NCI-H1105 treated with DMSO at 0.1 percent for 48 hours (cell line): ENCODE results near the gene KLF6.

Source experiments
- DNase-seq: peaks from one replicate; lab custom pipeline; 2025; lab: John Stamatoyannopoulos, UW

The KLF6 gene

DNA sequence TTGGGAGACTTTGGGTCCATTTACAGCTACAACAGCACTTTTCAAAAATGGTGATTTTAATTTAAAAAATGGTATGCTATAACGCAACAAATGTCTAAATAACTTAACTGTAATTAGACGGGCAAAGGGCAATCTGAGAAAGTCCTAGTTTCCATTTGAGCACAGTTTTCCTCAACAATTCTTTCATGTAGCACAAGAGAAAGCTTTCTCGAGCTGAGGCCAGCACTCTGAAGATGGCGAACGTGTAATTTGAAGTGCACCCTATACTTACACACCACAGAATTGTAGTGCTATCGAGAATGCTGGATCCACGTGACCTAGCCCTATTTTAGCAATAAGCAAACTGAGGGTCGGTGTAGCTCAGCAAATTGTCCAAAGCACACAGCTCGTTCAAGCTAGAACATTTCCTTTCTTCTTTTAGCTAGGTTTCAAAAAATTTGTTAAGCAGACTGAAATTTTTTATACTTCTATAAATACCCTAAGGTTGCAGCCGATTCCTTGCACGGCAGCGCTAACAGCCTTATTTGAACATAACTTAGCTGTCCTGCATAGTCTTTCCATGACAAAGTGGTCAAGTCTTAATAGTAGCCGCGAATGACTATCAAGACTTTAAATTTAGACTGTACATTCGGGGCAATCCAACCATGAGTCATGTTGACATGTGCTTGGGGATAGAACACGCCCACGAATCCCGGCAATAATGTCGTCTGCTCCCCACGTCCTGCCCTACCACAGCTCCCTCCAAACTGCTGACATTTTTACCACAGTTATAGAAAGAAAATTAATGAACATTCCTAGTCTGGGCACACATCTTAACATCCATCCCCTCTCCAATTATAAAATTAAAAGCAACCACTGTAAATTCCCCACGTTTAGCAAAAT is 10.0 kb downstream of the KLF6 start:
- no peak for DNase-seq

DNA sequence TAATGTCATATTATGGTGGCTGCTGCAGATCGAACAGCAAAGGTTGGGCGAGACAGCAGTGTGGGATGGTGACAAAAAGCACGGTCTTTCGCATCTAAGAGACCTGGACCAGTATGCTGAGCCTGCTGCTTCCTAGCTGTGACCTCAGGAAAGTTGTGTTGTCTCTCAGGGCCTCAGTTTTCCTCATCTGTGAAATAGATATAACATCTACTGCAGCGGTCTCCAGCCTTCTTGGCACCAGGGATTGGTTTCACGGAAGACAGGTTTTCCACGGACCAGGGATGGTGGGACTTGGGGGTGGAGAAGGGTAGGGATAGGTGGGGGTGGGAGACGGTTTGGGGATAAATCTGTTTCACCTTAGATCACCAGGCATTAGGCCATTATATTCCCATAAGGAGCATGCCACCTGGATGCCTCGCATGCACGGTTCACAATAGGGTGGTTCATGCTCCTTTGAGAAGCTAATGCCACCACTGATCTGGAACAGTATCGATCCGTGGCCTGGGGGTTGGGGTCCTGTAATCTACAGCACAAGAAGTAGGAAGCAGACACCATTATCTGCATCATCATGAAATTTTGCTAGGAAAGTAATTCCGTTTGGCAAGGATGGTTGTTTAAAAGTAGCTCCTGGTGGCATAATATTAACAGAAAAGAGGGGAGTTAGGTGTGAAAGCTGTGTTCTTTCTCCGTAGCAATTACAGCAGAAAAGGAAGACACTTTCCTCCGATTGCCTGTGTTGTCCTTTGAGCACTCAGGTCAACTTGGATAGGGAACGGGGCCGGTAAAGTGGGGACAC is 10.8 kb downstream of the KLF6 start:
- no peak for DNase-seq

DNA sequence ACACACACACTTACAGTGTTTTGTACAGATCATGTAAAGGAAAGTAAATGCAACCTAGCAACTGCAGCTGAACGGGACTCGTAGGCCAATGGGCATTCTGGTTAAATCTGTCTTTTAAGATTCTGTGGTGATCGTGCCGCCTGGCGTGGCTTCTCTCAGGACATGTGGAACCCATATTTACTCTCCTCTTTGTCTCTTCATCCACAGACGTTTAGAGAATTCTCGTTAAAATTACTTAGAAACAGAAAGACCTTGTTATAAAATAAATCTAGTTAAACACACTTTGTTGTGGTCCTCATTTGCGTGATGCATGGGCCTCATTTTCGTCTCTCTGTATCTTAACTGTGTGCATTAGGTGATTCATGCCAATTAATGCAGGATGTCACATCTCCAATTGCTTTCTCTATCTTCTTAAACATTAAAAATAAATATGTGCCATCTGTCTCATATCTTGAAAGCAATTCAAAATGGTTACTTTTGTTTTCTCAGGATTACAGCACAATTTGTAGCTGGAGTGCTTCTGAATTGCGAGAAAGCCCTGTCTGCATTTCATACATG is 11.5 kb downstream of the KLF6 start:
- DNase-seq = no peak

DNA sequence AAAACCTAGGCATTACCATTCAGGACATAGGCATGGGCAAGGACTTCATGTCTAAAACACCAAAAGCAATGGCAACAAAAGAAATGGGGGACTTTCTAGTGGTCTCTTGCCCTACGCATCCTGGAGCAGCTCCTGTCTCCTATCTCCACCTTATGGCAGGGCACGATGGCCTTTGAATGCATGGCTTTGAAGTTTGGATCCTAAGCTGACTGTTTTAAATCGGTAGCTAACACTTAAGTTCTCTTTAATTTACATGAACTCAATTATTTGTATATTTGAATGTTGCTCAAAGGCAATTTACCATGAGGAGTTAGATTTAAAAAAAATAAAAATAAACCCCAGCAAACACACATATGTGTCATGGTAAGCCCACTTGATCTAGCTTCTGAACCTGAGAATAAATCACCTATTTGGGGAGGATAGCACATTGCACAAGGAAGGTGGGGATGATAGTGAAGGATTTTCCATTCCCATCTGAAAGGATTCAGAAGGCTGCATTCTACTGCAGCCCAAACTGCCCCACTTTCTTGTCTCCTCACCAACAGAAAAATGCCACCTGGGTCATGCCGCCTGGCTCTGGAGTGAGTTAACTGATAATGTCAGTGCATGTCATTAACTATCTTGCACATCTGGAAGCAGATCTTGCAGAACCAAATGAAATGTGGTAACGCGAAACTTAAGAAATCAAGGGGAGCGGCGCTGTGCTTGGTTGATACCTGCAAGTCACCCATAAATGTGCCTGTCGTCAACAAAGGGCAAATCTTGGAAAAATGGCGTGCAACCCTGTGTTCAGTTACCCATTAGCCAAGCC is 12.4 kb downstream of the KLF6 start:
- no peak for DNase-seq

DNA sequence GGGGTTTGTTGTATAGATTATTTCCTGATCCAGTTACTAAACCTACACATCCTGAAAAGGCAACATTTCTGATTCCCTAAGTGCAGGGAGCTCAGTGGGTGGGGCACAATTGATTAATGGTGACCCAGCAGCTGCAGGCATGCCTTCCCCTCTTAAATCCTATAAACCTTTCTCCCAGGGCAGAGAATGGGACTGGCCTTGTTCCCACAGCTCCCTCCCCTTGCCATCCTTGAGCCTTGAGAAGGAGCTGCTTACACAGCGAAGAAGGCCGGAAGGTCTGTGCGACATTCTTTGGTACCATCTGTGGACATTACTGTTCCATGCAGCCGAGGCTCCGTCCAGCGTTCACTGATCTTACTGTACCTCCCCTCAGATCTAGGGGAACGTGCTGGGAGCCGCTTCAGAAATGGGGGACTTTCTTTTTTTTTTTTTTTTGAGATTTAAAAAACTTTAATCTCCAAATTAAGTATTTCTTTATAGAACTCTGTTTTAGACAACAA is 14.3 kb downstream of the KLF6 start:
- DNase-seq = no peak

DNA sequence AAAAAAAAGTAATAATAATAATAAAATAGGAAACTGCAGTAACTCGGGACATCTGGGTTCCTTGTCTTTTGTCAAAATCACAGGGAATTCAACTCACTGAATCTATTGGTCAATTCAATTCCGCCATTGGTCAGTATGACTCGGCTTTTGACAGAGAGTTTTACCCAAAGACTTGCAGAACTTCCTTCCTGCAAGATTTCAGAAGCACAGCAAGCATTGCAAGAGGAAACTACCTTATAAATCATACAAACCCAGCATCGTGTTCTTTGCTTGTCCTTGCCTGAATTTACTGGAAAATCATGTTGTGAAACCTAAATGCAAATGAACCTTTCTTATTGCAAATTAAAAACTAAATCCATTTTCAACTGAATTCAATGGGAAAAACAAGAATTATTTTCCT is 15.5 kb downstream of the KLF6 start:
- DNase-seq = no peak

DNA sequence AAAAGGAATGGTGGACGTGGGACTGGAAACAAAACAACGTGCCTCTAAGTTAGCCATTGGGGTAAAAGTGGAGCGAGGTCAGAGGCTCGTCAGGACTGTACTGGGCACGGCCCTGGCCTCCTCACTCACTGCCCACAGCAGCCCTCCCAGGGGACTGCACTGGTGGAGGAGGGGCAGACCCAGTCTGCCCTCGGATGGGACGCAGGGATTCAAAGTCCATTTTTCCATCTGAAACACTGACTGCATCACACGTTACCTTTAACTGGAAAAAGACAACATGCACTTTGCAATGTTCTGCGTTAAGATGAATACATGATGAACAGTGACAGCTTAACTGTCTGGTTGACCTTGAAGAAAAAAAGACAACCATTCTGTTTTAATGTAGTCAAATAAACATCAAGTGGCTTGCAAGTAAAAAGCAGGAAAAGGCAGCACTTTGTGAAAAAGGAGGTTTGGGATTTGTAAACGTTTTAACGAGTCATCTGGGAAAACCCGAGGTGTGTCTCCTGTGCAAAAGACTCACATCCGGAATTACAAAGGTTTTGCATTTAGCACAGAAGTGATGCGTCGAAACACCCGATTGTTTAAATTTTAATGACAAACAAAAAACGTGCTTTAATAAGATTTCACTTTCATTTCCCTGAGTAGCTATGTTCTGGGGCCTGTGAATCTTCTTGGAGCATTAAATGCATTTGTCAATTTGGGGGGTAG is 18.8 kb downstream of the KLF6 start:
- DNase-seq = no peak

DNA sequence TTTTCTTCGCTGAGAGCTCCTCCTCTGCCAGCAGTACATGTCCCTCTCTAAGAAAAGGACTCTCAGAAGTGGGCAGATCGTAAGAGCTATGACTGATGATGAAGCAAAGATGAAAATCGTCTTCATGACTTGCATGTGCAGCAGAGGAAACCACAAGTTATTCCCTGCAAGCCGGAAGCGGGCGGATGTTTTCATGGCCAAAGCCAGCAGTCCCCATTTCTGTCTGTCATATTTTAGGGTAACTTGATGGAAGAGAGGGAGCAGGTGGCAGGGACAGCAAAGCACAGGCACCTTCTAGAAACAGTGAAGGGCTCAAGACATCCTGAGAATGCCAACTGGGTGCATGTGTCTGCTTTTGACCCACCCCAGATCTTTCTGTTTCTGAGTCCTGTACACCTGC is 19.9 kb downstream of the KLF6 start:
- DNase-seq = no peak

DNA sequence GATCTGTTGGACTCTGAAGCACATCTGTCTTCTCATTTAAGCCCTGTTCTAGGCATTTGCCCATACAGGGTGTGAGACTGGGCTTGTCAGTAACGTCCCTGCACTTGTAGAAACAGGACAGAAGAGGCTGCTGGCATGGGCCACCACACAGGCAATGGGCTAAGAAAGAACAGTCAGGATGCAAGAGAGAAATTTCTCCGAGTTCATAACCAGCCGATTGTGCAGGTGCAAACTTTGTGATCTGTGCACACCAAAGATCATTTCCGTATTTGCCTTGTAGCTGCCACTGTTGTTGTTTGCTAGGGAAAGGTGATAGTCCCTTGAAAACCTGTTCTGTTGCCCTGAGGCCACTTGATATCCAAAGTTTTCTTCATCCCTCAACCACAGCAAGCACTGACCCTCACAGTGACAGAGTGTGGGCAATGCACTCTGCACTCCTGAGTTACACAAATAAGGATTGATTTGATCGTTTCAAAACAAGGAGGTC is 20.3 kb downstream of the KLF6 start:
- DNase-seq = no peak

DNA sequence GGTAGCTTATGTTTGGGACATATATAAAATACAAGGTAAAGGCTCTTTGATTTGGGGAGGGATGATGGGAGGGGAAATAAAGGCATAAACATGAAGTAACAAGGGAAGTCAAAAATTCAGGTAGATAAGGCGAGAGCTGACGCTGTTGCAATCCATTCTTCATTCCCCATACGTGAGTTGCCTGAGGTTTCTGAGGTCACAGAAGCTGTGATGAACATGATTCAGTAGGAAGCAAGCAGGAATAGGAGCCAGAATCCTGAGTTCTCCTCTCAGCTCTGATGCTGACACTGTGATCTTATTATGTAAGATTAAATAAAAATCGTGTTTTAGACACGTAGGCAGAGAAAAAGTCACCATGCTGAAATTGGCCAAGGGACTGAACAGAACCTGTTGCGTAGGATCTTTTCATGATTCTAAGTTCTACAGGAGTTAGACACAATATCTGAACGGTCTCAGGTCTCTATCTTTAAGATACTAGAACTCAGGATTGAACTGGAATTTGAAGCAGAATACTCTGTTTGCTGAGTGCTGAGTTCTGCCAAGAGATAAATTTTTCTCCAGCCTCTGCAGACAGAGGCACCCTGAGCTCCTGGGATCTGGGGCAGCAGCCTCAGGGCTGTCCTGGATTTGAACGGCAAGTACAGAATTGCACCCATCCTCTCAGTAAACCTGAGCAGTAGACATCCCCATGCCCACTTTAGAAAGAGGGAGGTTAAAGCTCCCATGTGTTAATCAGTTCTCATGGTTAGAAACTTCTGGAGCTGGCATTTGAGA is 21.0 kb downstream of the KLF6 start:
- DNase-seq = no peak

DNA sequence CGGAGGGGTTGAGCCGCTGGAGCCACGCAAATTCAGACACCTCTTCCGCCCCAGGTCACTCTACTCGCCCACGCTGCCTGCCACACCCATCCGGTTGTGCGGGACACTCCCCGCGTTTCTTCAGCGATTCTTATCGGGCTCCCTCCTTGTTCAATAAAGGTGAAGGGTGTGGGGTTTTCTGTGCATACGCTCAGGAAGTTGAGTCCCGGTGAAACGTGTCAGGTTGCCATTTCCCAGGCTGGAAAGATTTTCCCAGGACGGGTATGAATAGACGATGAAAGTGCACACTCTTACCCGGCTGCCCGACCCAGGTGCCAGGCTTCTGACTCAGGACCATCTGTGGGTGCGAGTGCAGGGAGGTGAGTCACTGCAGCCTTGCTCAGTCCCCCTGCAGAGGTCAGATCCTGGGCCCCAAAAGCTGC is 22.0 kb downstream of the KLF6 start:
- DNase-seq = no peak

DNA sequence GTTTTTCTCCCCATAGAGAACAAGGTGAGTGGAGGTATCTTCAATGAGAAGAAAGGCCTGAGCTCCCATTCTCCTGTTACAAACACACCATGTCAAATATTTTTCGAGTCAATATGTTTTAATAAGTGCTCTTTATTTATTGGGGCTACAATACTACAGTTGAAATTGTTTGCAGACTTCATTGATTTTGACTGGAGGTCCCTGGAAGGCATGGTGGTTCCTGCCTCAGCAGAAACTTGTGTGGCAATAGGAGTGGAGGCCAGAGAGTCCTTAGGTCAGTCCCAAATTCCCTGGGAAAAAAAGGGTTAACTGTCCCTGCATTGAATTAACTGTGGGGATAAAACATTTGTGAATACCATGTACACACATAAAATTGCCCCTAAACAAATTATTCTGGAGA is 22.7 kb downstream of the KLF6 start:
- DNase-seq = no peak

DNA sequence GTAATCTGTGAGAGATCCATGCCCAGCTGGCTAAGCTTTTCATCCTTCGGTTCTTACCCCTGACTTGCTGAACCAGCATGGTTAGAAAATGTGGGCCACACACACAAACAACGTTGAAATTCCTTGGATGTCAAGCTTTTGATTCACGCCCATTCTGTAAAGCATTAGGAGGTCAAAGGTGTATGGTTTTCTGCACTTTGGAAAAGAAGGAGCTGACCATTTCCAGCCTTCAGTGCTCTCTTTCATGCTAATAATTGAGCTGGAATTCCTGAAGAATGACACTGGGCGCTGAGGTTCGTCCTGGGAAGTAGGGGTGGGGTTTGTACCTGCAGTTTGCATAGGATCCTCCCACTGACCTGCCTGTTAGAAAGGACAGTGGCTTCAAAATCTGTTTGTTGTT is 23.1 kb downstream of the KLF6 start:
- DNase-seq = no peak

DNA sequence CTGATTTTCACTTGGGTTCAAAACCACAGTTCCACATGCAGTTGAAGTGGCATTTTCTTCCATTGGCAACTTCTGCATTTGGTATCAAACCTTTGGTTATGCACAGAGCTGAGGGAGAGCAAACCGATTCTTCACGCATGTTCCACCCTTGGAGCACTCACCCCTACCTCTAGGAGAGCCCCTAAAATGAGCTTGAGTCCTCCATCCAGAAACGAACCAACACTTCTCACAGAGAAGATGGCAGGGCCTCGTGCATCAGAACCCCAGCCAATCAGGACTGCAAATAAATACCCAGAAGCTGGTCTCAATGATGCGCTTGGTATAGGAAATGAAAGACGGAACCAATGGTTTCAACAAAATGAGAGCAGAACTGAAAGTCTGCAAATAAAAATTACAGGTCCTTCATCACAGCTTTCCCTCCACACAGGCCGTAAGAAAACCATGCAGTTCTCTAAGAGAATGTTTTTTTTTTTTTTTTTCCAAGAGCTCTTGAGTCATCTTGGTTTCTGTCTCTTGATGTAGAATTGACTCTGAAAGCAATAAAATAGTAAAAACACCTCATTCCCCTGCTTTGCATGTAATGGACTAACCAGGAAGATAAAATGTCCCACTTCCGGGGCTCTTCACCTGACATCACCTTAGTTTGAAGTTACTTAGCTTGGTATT is 23.9 kb downstream of the KLF6 start:
- DNase-seq = no peak

DNA sequence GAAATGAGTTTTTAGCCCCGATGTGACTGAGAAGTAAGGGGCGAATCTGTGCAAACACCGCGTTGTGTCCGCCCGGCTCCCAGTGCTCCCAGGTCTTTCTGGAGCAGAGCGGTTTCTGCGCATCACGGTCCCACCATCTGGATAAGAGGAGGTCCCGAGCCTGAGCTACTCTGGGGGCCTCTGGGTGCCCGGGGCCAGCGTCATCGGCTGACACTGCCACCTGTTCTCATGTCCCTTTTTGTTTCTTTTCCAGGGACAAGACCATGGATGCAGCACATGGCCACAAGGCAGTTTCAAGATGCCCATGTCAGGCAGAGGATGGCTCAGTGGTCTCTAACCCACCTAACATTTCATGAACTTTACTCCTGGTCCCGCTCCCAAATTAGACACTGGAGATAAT is 24.9 kb downstream of the KLF6 start:
- DNase-seq = no peak

DNA sequence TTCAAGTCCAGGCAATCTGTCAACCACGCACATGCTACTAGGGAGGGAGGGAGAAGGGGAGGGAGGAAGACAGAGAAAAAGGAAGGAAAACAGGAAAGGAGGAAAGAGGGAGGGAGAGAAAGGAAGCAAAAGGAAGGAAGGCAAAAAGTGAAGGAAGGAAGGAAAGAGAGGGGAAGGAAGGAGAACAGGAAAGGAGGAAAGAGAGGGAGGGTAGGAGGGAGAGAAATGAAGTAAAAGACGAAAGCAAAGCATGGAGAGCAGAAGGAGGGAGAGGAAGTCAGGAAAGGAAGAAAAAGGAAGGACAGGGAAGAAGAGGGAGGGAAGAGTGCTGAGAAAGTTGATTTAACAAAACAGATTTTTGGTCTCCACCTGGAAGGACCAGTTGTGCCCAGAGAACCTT is 25.6 kb downstream of the KLF6 start:
- no peak for DNase-seq

DNA sequence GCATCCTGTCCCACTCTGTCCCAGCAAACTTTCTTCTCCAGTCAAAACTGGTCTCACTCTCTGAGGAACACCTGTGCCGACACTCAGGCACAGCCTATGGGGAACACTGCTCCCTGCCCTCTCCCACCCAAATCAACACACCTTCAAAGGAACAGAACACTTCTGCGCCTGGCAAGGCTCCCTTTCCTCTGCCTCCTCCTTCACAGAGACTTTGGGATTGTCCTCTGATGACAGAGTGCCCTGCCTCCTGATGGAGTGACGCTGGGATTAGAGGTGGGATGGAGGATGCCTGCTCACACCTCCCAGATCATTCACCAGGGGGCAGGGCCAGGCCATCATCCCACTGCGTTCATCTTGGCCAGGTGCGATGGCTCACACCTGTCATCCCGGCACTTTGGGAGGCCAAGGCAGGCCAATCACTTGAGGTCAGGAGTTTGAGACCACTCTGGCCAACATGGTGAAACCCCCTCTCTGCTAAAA is 26.5 kb downstream of the KLF6 start:
- DNase-seq = no peak

DNA sequence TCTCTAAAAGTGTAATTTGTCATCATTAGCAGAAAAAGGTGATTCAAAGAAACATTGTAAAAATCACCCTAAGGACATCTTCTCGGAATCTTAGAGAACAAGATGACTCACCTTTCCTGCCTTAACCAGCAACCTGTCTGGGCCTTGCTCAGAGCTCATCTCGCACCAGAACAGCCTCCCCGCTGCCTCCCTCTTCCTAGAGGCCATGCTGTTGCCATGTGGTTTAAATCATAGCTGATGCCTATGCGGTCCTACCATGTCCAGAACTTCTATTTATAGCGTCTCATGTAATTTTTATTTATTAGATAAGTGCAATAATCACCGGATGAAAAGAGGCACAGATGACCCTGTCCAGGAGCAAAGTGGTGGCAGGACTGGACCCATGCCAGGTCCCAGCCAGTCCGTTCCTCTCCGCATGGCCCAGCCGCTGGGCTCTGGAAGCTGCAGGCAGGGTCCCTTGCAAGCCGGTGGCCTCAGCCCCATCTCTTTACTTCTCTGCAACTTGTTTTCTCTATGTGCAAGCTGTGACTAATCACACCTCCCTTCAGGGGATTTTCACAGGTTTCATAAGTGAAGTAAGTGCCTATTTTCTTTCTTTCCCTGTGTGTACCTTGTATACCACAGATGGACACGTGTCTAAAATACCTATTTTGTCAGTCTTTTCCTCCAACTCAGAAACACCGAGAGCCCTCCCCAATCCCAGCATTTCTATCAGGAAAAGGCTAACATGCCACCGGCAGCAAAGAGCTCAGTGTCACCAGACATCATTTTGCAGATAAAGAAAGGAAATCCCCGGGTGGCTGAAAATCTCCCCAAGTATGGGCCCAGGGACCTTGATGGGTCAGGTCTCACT is 27.1 kb downstream of the KLF6 start:
- DNase-seq = no peak

DNA sequence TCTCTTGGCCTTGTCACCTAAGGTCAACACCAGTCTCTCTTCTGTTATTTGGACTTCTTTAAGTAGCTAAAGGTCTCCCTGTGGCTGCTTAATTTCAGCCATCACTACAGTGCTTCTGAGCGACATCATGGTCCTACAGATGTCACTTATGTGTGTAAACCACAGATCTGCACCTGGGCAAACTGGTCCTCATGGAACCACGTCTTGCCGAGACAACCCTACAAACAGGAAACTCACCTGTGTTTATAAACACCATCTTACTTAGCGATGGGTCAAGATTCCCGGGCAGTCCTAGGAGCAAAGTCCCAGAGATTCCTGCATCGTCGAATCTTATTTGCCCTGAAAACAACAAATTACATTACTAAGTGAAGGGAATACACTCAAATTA is 27.8 kb downstream of the KLF6 start:
- no peak for DNase-seq
